Stimulated activated CD8-positive, alpha-beta memory T cell treated with anti-CD3 and anti-CD28 coated beads, Interleukin-15, amount 100 ng/mL, for 1 hour (primary cell): ENCODE measurements around the gene SIPA1L3.
"Not testable (repeated sequence)": the region's sequence is repeated elsewhere in the genome, so short reads cannot be mapped to it uniquely, and the experiment has no call there.

ENCODE experiments used
- DNase-seq: peaks from one replicate; pipeline ENCODE4 v3.0.0-alpha.2; 2020; ENCODE audit warnings: low read depth

Gene SIPA1L3, protein sequence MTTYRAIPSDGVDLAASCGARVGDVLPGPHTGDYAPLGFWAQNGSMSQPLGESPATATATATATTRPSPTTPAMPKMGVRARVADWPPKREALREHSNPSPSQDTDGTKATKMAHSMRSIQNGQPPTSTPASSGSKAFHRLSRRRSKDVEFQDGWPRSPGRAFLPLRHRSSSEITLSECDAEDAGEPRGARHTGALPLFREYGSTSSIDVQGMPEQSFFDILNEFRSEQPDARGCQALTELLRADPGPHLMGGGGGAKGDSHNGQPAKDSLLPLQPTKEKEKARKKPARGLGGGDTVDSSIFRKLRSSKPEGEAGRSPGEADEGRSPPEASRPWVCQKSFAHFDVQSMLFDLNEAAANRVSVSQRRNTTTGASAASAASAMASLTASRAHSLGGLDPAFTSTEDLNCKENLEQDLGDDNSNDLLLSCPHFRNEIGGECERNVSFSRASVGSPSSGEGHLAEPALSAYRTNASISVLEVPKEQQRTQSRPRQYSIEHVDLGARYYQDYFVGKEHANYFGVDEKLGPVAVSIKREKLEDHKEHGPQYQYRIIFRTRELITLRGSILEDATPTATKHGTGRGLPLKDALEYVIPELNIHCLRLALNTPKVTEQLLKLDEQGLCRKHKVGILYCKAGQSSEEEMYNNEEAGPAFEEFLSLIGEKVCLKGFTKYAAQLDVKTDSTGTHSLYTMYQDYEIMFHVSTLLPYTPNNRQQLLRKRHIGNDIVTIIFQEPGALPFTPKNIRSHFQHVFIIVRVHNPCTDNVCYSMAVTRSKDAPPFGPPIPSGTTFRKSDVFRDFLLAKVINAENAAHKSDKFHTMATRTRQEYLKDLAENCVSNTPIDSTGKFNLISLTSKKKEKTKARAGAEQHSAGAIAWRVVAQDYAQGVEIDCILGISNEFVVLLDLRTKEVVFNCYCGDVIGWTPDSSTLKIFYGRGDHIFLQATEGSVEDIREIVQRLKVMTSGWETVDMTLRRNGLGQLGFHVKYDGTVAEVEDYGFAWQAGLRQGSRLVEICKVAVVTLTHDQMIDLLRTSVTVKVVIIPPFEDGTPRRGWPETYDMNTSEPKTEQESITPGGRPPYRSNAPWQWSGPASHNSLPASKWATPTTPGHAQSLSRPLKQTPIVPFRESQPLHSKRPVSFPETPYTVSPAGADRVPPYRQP (N-terminal part only)

GRCh38 chr19:37906869-37907734 lies at the start of gene SIPA1L3:
SIPA1L3 (plus strand) TSS chr19:37907208; CDS start chr19:38081566, 174,358 bp downstream.
- DNase-seq: peak; percentile 84

- no peak for DNase-seq
These were observed 42.5 kb upstream of the SIPA1L3 start for GRCh38 chr19:37864501-37864900.

DNA sequence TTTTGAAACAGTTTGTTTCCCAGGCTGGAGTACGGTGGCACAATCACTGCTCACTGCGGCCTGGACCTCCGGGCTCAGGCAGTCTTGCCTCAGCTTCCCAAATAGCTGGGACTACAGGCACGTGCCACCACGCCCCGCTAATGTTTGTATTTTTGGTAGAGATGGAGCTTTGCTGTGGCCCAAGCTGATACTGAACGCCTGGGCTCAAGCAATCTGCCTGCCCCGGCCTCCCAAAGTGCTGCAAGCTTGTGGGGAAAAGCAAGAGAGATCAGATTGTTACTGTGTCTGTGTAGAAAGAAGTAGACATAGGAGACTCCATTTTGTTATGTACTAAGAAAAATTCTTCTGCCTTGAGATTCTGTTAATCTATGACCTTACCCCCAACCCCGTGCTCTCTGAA lies 41.1 kb upstream of the SIPA1L3 start:
- not testable (repeated sequence) for DNase-seq

- no peak for DNase-seq
These were observed 39.2 kb upstream of the SIPA1L3 start for GRCh38 chr19:37867831-37868230.

GRCh38 chr19:37869766-37870340 lies 37.2 kb upstream of the SIPA1L3 start:
- DNase-seq: no peak

DNA sequence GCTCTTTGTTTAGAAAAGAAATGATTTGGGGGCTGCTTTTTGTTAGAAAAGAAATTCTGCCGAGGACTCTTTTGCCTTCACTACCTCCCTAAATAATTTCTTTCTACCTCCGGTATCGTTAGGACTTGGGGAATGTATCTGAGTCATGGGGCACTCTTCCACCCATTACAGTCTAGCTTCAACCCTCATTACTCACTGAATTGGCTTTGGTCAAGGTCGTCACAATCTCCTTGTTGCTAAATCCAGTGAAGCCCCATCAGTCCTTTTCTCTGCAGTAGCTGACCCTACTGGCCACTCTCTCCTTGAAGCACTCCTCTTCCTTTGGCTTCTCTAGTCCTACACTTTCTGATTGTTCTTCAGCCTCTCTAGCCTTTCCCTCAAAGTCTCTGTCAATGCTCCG lies 34.6 kb upstream of the SIPA1L3 start:
- no peak for DNase-seq

DNA sequence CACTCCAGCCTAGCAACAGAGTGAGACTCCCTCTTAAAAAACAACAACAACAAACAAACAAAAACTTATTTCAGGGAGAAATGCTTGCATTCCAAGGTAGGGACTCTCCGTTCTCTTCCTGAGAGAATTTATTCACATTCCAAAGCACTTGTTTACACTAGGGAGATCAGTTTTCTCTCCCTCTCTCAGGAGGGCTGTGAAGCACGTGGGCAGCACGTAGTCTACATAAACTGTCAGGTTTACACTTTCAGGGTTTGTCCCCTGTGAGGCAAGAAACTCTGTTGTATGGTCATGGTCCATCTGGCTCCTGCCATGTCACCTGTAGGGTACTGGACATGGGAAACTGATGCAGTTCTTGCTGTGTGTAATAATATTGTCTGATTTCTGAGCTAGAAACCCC lies 32.2 kb upstream of the SIPA1L3 start:
- DNase-seq: no peak

DNA sequence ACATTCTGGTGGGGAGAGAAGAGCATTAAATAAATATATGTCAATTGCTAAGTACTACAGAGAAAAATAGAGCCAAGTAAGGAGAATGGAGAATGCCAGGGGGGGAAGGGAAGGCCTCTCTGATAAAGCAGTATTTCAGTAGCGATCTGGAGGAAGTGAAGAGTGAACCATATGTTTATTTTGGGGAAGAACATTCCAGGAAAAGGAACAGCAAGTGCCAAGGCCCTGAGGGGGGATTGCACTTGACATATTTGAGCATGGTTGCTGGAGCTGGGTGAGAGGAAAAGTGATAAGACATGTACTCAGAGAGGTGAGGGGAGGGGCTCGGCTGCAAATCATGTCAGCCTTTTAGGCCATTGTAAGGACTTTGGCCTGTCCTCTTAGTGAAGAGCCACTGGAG lies 31.0 kb upstream of the SIPA1L3 start:
- DNase-seq: no peak

DNA sequence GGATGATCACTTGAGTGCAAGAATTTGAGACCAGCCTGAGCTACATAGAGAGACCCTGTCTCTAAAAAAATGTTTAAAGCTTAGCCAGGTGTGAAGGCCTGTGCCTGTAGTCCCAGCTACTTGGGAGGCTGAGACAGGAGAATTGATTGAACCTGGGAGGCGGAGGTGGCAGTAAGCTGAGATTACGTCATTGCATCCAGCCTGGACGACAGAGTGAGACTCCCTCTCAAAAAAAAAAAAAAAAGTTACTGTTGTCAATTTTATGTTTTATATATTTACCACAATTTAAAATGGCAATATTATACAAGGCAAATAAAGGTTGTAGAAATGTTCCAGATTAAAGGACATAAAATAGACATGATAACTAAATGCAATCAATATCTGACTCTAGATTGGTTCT lies 29.9 kb upstream of the SIPA1L3 start:
- DNase-seq: no peak

DNA sequence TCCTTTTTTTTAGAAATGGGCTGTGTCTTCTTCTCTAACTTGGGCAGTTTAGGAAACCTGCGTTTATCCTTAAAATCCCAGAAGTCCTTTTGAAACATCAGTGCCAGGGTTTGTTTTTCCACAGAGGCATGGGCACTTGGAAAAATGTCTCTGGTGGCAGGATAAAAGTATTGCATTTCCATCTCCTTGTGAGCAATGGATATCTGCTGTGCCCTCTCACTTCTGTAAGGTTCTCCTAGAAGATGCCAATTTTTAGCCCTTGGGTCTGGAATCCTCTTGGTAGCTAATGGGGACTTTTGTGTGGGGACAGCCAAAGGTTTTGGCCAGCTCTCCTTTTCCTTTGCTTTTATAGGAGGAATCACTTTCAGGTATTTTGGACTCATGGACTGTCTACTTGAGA lies 21.6 kb upstream of the SIPA1L3 start:
- no peak for DNase-seq

- DNase-seq: no peak
These were observed 20.4 kb upstream of the SIPA1L3 start for GRCh38 chr19:37886571-37886970.

- no peak for DNase-seq
These were observed 13.0 kb upstream of the SIPA1L3 start for GRCh38 chr19:37893845-37894575.

GRCh38 chr19:37896180-37896579 lies 10.8 kb upstream of the SIPA1L3 start:
- no peak for DNase-seq

- DNase-seq: no peak
These were observed 7.6 kb upstream of the SIPA1L3 start for GRCh38 chr19:37899453-37899852.

DNA sequence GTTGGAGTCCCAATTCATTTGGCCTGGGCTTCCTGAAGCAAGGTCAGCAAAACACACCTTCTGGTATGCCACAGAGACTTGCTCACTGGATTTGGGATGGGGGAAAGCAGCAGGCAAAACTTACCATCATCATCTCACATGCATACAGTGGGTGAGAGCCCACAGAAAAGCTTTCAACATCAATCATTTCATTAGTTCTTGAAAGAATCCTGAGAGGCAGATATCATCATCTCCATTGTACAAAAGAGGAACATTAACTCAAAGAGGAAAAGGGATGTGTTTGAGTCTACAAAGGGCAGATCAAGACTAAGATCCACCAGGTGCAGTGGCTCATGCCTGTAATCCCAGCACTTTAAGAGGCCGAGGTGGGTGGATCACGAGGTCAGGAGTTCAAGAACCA lies 7.0 kb upstream of the SIPA1L3 start:
- DNase-seq: no peak

- DNase-seq: peak; percentile 78
These were observed 4.3 kb upstream of the SIPA1L3 start for GRCh38 chr19:37902668-37903067.

DNA sequence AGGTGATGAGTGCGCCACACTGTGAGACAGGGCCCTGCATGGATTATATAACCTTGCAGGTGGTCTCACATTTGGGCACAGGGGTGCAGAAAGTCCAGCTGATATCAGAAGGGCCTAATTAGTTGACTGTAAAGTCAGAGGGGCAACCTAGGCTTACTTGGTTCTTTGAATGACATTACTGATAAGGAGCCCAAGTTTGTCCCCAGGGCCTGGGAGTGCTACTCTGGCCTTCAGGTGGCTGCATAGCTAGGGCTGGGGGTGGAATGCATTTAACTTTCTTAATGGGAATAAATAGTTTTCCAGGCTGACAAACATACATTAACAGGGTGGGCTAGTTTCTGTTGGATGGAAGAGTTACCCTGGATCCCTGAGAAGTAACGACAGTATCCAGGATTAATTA lies 3.9 kb upstream of the SIPA1L3 start:
- no peak for DNase-seq

DNA sequence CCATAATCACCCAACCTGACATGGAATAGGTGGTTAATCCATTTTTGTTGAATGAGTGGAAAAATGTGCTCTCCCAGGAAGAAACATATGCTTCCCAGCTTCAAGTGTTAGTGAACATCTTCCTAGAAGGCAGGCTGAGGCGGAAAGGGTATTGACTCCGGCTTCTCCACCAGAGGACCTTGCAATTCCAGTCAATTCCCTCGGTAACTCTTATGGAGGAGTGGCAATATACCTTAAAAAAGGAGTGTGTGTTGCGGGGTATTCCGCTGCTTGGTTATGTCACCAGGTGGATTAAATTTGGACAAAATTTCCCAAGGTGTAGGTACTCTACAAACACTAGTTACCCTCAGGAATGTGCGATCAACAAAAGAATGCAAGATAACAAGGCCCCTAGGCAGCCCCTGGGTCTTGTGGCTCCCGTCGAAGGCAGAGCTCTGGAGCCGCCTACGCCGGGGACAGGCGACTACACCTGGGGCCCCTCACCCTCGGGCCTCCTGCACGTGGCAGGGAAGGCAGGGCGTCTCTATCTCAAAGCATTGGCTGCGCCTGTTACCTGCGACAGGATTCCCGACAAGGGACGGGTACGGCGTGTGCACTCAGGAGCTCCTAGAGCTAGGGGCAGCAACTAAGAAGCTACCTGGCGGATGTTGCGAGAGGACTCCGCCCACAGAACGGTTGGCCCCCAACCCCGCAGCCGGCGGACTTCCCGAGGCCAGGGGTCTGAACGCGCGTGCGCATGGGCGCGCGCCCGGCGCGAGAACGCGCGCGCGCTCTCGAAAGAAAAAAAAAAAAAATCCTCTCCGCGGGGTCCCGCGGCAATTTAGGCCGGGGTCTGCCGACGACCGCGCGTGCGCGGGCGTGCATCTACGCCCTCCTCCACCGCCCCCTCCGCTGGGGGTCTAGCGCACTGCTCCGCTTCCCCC lies 801 bp upstream of the SIPA1L3 start, which contains the start of gene WDR87:
Gene WDR87, minus strand, starts transcription at position 649 of the 923 bp plus-strand sequence. CDS start 8,355 bp downstream, outside the sequence.
- DNase-seq: peak; percentile 7
